ENCODE measurements around the gene HMCN1.

DNA sequence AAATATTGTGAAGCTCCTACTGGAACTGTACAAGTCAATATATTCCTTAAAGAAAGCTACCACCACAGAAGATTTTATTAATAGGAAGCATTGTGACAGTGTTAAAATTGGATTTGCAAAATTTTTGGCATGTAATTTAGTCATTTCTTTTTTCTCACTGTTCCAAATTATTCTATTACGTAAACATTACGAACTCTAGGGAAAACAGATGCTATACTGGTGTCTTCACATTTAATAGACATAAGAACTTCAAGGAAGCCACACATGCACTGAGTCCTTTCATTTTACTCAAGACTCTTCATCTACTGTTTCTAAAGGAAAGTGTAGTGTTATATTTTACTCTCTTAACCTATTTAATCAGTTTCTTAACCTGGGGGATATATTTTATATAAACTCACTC, 135.4 kb downstream of the HMCN1 start:
- TF ChIP-seq, protein P1, sequence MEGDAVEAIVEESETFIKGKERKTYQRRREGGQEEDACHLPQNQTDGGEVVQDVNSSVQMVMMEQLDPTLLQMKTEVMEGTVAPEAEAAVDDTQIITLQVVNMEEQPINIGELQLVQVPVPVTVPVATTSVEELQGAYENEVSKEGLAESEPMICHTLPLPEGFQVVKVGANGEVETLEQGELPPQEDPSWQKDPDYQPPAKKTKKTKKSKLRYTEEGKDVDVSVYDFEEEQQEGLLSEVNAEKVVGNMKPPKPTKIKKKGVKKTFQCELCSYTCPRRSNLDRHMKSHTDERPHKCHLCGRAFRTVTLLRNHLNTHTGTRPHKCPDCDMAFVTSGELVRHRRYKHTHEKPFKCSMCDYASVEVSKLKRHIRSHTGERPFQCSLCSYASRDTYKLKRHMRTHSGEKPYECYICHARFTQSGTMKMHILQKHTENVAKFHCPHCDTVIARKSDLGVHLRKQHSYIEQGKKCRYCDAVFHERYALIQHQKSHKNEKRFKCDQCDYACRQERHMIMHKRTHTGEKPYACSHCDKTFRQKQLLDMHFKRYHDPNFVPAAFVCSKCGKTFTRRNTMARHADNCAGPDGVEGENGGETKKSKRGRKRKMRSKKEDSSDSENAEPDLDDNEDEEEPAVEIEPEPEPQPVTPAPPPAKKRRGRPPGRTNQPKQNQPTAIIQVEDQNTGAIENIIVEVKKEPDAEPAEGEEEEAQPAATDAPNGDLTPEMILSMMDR (IDR thresholded peaks at IDR 0.05; ENCODE audit: insufficient read depth, low read length, poor library complexity, severe bottlenecking) = no peak
- no peak for TF ChIP-seq EZH2phosphoT487 (conservative IDR thresholded peaks at IDR 0.05; ENCODE audit: low read length)
